Bronchial epithelial cell (primary cell): ENCODE results near the gene UBA1. TPM values are rescaled to one million over a fixed set of nuclear protein-coding genes. Genes with fewer than 3 reads are reported as not detected.

ENCODE experiments used
- DNase-seq: peaks from one replicate; pipeline ENCODE4 v3.0.0-alpha.2; 2010; ENCODE audit warnings: low read depth
- FAIRE-seq: peaks from 2 replicates; lab custom pipeline; 2011; peaks lifted over from hg19 to GRCh38; lab: Jason Lieb, UNC
- H3K27me3 ChIP-seq: 2 replicates; pipeline ENCODE4 v1.5.1; 2011; ENCODE audit warnings: low read length; ENCODE audit not compliant: control insufficient read depth, insufficient read depth
- H3K36me3 ChIP-seq: 2 replicates; pipeline ENCODE4 v1.5.1; 2011; ENCODE audit warnings: low read length; ENCODE audit not compliant: control insufficient read depth, insufficient read depth
- H3K4me3 ChIP-seq: 2 replicates; pipeline ENCODE4 v1.5.1; 2011; ENCODE audit warnings: mild to moderate bottlenecking, low read depth, low read length, control low read depth
- total RNA-seq: library from RNA; depleted of rRNA; stranded (reverse); fragments of >200 nt; gene quantifications from 2 replicates; pipeline ENCODE4 v1.2.1, GENCODE V29; 2014
- TF ChIP-seq, protein P1 (sequence below): IDR thresholded peaks from 2 replicates; pipeline ENCODE4 v1.5.1; 2011; ENCODE audit warnings: mild to moderate bottlenecking, moderate library complexity, low read length, control low read depth, inconsistent platforms; ENCODE audit not compliant: insufficient read depth, severe bottlenecking

Gene UBA1
- total RNA-seq, 1 donor from 2014 or later = 87.4 TPM

DNA sequence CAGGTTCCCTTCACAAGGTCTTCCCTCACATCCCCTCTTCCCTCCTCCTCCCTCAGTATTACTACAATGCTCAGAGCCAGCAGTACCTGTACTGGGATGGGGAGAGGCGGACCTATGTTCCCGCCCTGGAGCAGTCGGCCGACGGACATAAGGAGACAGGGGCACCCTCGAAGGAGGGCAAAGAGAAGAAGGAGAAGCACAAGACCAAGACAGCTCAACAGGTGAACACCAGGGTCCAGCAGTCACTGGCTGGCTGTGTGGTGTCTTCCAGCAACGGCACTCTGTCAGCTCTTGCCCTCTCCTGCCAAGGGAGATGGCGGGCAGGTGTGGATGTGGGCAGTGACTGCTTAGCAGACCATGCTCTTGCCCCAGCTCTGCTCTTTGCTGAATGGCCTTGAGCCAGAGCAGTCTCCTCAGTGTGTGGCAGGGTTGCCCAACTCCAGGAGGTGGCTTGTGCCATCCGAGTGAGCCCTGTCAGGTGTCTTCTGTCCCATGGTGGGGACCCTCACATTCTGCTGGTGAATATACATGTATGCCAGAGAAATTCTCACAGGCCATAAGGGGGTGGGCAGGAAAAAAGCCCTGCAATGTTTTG, 11.4 kb upstream of the UBA1 start:
- no peak overlapping the region for H3K4me3 ChIP-seq
- H3K36me3 ChIP-seq = peaks cover 11% of the 10 kb centered on the region
- H3K27me3 ChIP-seq = no peaks in the 10 kb centered on the region
- TF ChIP-seq, protein P1, sequence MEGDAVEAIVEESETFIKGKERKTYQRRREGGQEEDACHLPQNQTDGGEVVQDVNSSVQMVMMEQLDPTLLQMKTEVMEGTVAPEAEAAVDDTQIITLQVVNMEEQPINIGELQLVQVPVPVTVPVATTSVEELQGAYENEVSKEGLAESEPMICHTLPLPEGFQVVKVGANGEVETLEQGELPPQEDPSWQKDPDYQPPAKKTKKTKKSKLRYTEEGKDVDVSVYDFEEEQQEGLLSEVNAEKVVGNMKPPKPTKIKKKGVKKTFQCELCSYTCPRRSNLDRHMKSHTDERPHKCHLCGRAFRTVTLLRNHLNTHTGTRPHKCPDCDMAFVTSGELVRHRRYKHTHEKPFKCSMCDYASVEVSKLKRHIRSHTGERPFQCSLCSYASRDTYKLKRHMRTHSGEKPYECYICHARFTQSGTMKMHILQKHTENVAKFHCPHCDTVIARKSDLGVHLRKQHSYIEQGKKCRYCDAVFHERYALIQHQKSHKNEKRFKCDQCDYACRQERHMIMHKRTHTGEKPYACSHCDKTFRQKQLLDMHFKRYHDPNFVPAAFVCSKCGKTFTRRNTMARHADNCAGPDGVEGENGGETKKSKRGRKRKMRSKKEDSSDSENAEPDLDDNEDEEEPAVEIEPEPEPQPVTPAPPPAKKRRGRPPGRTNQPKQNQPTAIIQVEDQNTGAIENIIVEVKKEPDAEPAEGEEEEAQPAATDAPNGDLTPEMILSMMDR = no peak
- FAIRE-seq (no peak), DNase-seq (no peak)

DNA sequence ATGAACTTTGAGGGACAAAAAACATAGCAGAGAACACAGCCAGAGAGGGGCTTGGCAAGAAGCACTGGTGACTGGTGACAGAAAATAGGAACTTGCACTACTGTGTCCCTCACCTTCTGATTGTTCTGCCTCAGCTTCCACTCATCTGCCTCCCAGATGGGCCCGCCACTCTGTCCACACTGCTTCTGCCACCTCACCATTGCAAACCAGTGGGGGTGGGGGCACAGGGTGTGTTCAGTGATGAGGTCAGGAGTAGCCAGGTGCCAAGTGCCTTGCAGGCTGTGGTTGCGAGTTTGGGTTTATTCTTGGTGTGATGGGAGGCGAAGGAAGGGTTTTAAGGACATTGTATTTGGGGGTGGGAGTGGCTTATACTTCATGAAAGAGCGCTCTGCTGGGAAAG, 9.1 kb upstream of the UBA1 start:
- FAIRE-seq (no peak), DNase-seq (no peak)
- TF ChIP-seq, protein P1 = no peak
- H3K27me3 ChIP-seq = no peaks in the 10 kb centered on the region
- peaks cover 11% of the 10 kb centered on the region for H3K36me3 ChIP-seq
- no peak overlapping the region for H3K4me3 ChIP-seq

DNA sequence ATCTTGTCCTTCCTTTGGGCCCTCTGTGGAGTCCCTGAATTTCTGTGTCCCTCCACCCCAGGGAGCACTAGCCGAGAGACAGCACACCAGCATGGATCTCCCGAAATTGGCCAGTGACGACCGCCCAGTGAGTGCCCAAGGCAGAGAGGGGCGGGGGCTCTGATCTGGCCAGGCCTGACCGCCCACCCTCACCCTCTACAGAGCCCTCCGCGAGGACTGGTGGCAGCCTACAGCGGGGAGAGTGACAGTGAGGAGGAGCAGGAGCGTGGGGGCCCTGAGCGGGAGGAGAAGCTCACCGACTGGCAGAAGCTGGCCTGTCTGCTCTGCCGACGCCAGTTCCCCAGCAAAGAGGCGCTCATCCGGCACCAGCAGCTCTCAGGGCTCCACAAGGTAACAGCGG, 8.4 kb upstream of the UBA1 start:
- no peak for FAIRE-seq
- no peak overlapping the region for H3K4me3 ChIP-seq
- peaks cover 11% of the 10 kb centered on the region for H3K36me3 ChIP-seq

DNA sequence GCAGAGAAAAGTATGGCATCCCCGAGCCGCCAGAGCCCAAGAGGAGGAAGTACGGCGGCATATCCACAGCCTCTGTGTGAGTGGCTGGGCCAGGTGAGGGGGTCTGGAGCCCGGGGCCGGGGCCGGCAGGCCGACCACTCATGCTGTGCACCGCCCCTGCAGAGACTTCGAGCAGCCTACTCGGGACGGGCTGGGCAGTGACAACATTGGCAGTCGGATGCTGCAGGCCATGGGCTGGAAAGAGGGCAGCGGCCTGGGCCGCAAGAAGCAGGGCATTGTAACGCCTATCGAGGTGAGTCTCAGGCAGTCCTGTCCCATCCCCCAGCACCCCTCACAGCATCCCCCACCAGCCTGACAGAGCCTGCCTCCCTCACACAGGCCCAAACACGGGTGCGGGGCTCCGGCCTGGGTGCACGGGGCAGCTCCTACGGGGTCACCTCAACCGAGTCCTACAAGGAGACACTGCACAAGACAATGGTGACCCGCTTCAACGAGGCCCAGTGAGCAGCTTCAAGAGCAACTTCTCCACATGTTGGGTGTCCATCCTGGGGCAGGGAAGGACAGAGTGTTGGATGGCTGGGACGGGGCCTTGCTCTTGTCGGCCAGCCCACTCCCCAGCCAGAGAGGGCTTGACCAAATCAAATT, 7.4 kb upstream of the UBA1 start:
- Histone ChIP-seq H3K36me3 (peaks cover 5% of the 10 kb centered on the region), H3K27me3 (no peaks in the 10 kb centered on the region), H3K4me3 (no peak overlapping the region)
- DNase-seq (no peak), FAIRE-seq (no peak)
- TF ChIP-seq, protein P1 = no peak

More for the DNA sequence above, 8.4 kb upstream of the UBA1 start:
- H3K27me3 ChIP-seq = no peaks in the 10 kb centered on the region
- TF ChIP-seq, protein P1 = no peak
- DNase-seq = no peak

DNA sequence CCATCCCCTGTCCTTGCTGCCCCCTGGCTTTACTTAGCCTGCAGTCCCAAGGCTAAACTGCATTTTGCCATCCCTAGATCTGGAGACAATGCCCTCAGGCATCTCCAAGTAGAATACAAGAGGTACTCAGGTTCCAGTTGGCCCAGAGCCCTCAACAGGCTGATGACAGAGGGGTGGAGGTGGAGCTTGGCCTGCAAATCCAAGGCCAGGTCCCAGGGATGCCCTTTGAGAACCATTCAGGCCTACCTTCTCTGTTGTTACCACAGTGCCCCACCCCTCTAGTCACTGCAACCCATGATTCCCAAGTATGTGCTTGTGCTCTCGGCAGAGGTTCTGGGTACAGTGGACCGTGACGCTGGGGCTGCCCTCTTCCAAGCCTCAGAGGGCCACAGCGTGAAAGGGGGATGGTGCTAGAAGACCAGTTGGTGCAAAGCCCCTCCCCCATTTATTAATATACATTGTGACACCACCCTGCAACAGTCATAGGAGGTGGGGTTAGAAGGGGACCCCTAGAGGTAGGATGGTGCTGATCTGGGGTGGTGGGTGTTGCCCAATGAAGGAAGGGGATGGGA, 6.4 kb upstream of the UBA1 start:
- Histone ChIP-seq H3K4me3 (no peak overlapping the region), H3K27me3 (no peaks in the 10 kb centered on the region), H3K36me3 (peaks cover 2% of the 10 kb centered on the region)
- TF ChIP-seq, protein P1 = no peak
- DNase-seq (no peak), FAIRE-seq (no peak)
